Progenitor cell of endocrine pancreas (in vitro differentiated cells): ENCODE data around the gene TEX55. TPM values are rescaled to one million over a fixed set of nuclear protein-coding genes. Genes with fewer than 3 reads are reported as not detected.
"Not testable (repeated sequence)": the region's sequence is repeated elsewhere in the genome, so short reads cannot be mapped to it uniquely, and the experiment has no call there.

ENCODE experiments used
- DNase-seq: peaks from one replicate; pipeline ENCODE4 v3.0.0; 2021; ENCODE audit warnings: low spot score; ENCODE audit not compliant: unreplicated experiment
- H3K27ac Mint-ChIP-seq: 2 replicates; pipeline ENCODE4 v1.8.0; 2021; ENCODE audit warnings: mild to moderate bottlenecking, moderate library complexity, mixed read lengths
- H3K27me3 Mint-ChIP-seq: 2 replicates; pipeline ENCODE4 v1.8.0; 2021; ENCODE audit warnings: mixed read lengths
- H3K36me3 Mint-ChIP-seq: 2 replicates; pipeline ENCODE4 v1.8.0; 2022; ENCODE audit warnings: mixed read lengths; ENCODE audit not compliant: insufficient read depth
- H3K4me1 Mint-ChIP-seq: 2 replicates; pipeline ENCODE4 v1.8.0; 2021; ENCODE audit warnings: low read depth, mixed read lengths
- H3K4me3 Mint-ChIP-seq: 2 replicates; pipeline ENCODE4 v1.8.0; 2021; ENCODE audit warnings: low read depth, mild to moderate bottlenecking, moderate library complexity, mixed read lengths
- H3K9me3 Mint-ChIP-seq: 2 replicates; pipeline ENCODE4 v1.8.0; 2021; ENCODE audit warnings: low read depth, mixed read lengths
- CTCF ChIP-seq: fragments of 200-600 bp; sonication (generic); IDR thresholded peaks from one replicate; pipeline ENCODE4 v1.5.0; 2021; ENCODE audit warnings: antibody characterized with exemption, mild to moderate bottlenecking; ENCODE audit not compliant: unreplicated experiment
- total RNA-seq: library from RNA; stranded (reverse); gene quantifications from 2 replicates; pipeline ENCODE4 v1.2.1, GENCODE V29; 2021

The TEX55 gene
- total RNA-seq, 1 donor from 2014 or later = not detected

- DNase-seq = no peak
- no peak for TF ChIP-seq CTCF
- Mint-ChIP-seq H3K27me3 (no peaks in the 10 kb centered on the region), H3K4me1 (peaks cover 20% of the 10 kb centered on the region), H3K36me3 (peaks cover 13% of the 10 kb centered on the region), H3K4me3 (no peak overlapping the region), H3K9me3 (peaks cover 27% of the 10 kb centered on the region), H3K27ac (peak overlapping the region; percentile 80)
Observed at GRCh38 chr3:119161240-119161639, 15.3 kb downstream of the TEX55 start.

GRCh38 chr3:119164745-119165144 lies 18.8 kb downstream of the TEX55 start:
- H3K36me3 Mint-ChIP-seq, H3K27ac Mint-ChIP-seq, H3K27me3 Mint-ChIP-seq, H3K4me3 Mint-ChIP-seq, DNase-seq: not testable (repeated sequence)
- H3K4me1 Mint-ChIP-seq = peaks cover 18% of the 10 kb centered on the region
- H3K9me3 Mint-ChIP-seq = peaks cover 25% of the 10 kb centered on the region

- Mint-ChIP-seq H3K4me3 (no peak overlapping the region), H3K36me3 (no peaks in the 10 kb centered on the region)
Observed at GRCh38 chr3:119170821-119171220, 24.9 kb downstream of the TEX55 start.

GRCh38 chr3:119173325-119173724 lies 27.4 kb downstream of the TEX55 start, which contains the start of gene UPK1B:
Gene UPK1B, plus strand, starts transcription at chr3:119173598. Its CDS starts 13,144 bp downstream, at chr3:119186742.
- Mint-ChIP-seq H3K27ac (peak within 1 kb of the TSS; percentile 0), H3K4me3 (peak within 1 kb of the TSS; percentile 57), H3K36me3 (peaks cover 5% of the 10 kb centered on the region), H3K9me3 (peaks cover 7% of the 10 kb centered on the region), H3K27me3 (no peaks in the 10 kb centered on the region), H3K4me1 (peaks cover 33% of the 10 kb centered on the region)
- no peak for DNase-seq
- no peak for TF ChIP-seq CTCF

More at GRCh38 chr3:119170821-119171220, 24.9 kb downstream of the TEX55 start:
- no peak for TF ChIP-seq CTCF
- no peaks in the 10 kb centered on the region for H3K27me3 Mint-ChIP-seq
- no peak overlapping the region for H3K27ac Mint-ChIP-seq
- peaks cover 20% of the 10 kb centered on the region for H3K4me1 Mint-ChIP-seq
- H3K9me3 Mint-ChIP-seq = peaks cover under 1% of the 10 kb centered on the region
- no peak for DNase-seq

GRCh38 chr3:119175872-119176756 lies 30.1 kb downstream of the TEX55 start:
- no peaks in the 10 kb centered on the region for H3K27me3 Mint-ChIP-seq
- H3K36me3 Mint-ChIP-seq = peaks cover 6% of the 10 kb centered on the region
- peaks cover 7% of the 10 kb centered on the region for H3K9me3 Mint-ChIP-seq
- no peak for DNase-seq
- H3K4me1 Mint-ChIP-seq = peaks cover 33% of the 10 kb centered on the region
- no peak for TF ChIP-seq CTCF
- peak overlapping the region; percentile 68 for H3K27ac Mint-ChIP-seq
- peak overlapping the region; percentile 42 for H3K4me3 Mint-ChIP-seq
